Keratinocyte (primary cell): ENCODE measurements around the gene CDYL2. TPM values are rescaled to one million over a fixed set of nuclear protein-coding genes. Genes with fewer than 3 reads are reported as not detected.

ENCODE experiments used
- DNase-seq: peaks from one replicate; pipeline ENCODE4 v3.0.0-alpha.2; 2011; ENCODE audit warnings: low read depth, missing footprints, low spot score
- FAIRE-seq: peaks from 2 replicates; lab custom pipeline; 2011; peaks lifted over from hg19 to GRCh38; lab: Jason Lieb, UNC
- H2AFZ ChIP-seq: 2 replicates; pipeline ENCODE4 v1.6.0; 2012; ENCODE audit warnings: low read length, control low read depth, inconsistent platforms; ENCODE audit not compliant: control insufficient read depth
- H3K27ac ChIP-seq: 2 replicates; pipeline ENCODE4 v1.5.1; 2011; ENCODE audit warnings: low read length; ENCODE audit not compliant: control insufficient read depth, insufficient read depth
- H3K27me3 ChIP-seq: 3 replicates; pipeline ENCODE4 v1.6.0; 2011; ENCODE audit warnings: low read length; ENCODE audit not compliant: control insufficient read depth, insufficient read depth; ENCODE audit errors: extremely low read depth
- H3K36me3 ChIP-seq, 2 experiments: 2 replicates in 1 of 2; 3 replicates in 1 of 2; pipeline ENCODE4 v1.5.1; 2011; ENCODE audit warnings: low read length in 2 of 2, mild to moderate bottlenecking in 1 of 2; ENCODE audit not compliant: control insufficient read depth in 2 of 2, insufficient read depth in 2 of 2; ENCODE audit errors: extremely low read depth in 1 of 2
- H3K4me1 ChIP-seq: 3 replicates; pipeline ENCODE4 v1.5.1; 2011; ENCODE audit warnings: low read length; ENCODE audit not compliant: control insufficient read depth, insufficient read depth; ENCODE audit errors: extremely low read depth
- H3K4me2 ChIP-seq: 3 replicates; pipeline ENCODE4 v1.6.0; 2011; ENCODE audit warnings: low read depth, low read length; ENCODE audit not compliant: control insufficient read depth, insufficient read depth; ENCODE audit errors: extremely low read depth
- H3K4me3 ChIP-seq, 3 experiments: fragments of 200-600 bp in 1 of 3; sonication (generic) in 1 of 3; 2 replicates in 2 of 3; 3 replicates in 1 of 3; pipeline ENCODE4 v1.5.1; 2011 to 2016; ENCODE audit warnings: low read length in 3 of 3, mild to moderate bottlenecking in 3 of 3, control low read depth in 2 of 3, inconsistent platforms in 1 of 3, low read depth in 1 of 3, mixed read lengths in 1 of 3, mixed run types in 1 of 3, moderate library complexity in 1 of 3; ENCODE audit not compliant: control insufficient read depth in 2 of 3, insufficient read depth in 2 of 3; ENCODE audit errors: extremely low read depth in 1 of 3
- H3K79me2 ChIP-seq: 2 replicates; pipeline ENCODE4 v1.6.0; 2012; ENCODE audit warnings: low read length; ENCODE audit not compliant: control insufficient read depth, insufficient read depth
- H3K9ac ChIP-seq: 3 replicates; pipeline ENCODE4 v1.6.0; 2011; ENCODE audit warnings: low read length; ENCODE audit not compliant: control insufficient read depth, insufficient read depth; ENCODE audit errors: extremely low read depth
- H3K9me1 ChIP-seq: 3 replicates; pipeline ENCODE4 v1.6.0; 2011; ENCODE audit warnings: low read length; ENCODE audit not compliant: control insufficient read depth, insufficient read depth; ENCODE audit errors: extremely low read depth
- H3K9me3 ChIP-seq: 2 replicates; pipeline ENCODE4 v1.5.1; 2012; ENCODE audit warnings: low read depth, low read length; ENCODE audit not compliant: control insufficient read depth
- H4K20me1 ChIP-seq: 3 replicates; pipeline ENCODE4 v1.6.0; 2011; ENCODE audit warnings: low read length; ENCODE audit not compliant: control insufficient read depth, insufficient read depth; ENCODE audit errors: extremely low read depth
- CTCF ChIP-seq, 3 experiments: IDR thresholded peaks in 1 of 3; conservative IDR thresholded peaks in 1 of 3; optimal IDR thresholded peaks in 1 of 3; 2 replicates in 2 of 3; 3 replicates in 1 of 3; pipeline versions ENCODE3 to v1.5.1; 2011; ENCODE audit warnings: low read length in 3 of 3, mild to moderate bottlenecking in 3 of 3, moderate library complexity in 2 of 3, control low read depth in 1 of 3, inconsistent platforms in 1 of 3; ENCODE audit not compliant: insufficient read depth in 2 of 3; ENCODE audit errors: extremely low read depth in 1 of 3
- EZH2 ChIP-seq: IDR thresholded peaks from one replicate; pipeline ENCODE4 v1.6.1; 2012; ENCODE audit warnings: inconsistent platforms, mild to moderate bottlenecking, low read length, moderate library complexity
- dilution Hi-C: fragments of 300-500 bp; cut with MboI; formaldehyde crosslinking; loops from one replicate; pipeline ENCODE4 v1.7.0; 2020; ENCODE audit warnings: low sequenced_read_pairs; ENCODE audit not compliant: extremely low pct_ligation_motif_present
- polyA plus RNA-seq, 5 experiments: library from polyadenylated mRNA; depleted of rRNA in 3 of 5; stranded (reverse) in 3 of 5; stranded (forward) in 1 of 5; unstranded in 1 of 5; fragments of >200 nt; gene quantifications; 1 replicate in 1 of 5; 2 replicates in 3 of 5; 3 replicates in 1 of 5; pipeline versions ENCODE4 v1.2.1 to v1.2.3, GENCODE V29; 2011 to 2012; ENCODE audit warnings: missing spikeins in 2 of 5, low read depth in 1 of 5, low replicate concordance in 1 of 5

Gene CDYL2
- polyA plus RNA-seq, 1 donor (not counting 4 experiments of a cell fraction or from before 2014, with no cell fraction given), result 2.0 TPM

- no peak overlapping the region for H3K4me3 ChIP-seq
- H3K79me2 ChIP-seq, result no peaks in the 10 kb centered on the region
- no peak for TF ChIP-seq CTCF (optimal IDR thresholded peaks at IDR 0.05 in 1 of 3, IDR thresholded peaks at IDR 0.05 in 1 of 3, conservative IDR thresholded peaks at IDR 0.05 in 1 of 3; ENCODE audit: extremely low read depth in 1 of 3, insufficient read depth in 2 of 3, low read length in 3 of 3)
- no peak for TF ChIP-seq EZH2
- H3K27ac ChIP-seq, result no peak overlapping the region
- H3K4me2 ChIP-seq, result no peak overlapping the region
- H3K9me3 ChIP-seq, result no peaks in the 10 kb centered on the region
- H3K9ac ChIP-seq, result no peak overlapping the region
- FAIRE-seq (no peak), DNase-seq (no peak)
- no peaks in the 10 kb centered on the region for H3K9me1 ChIP-seq
- no peaks in the 10 kb centered on the region for H4K20me1 ChIP-seq
- dilution Hi-C loops, result no loop called here
- H3K36me3 ChIP-seq, result no peaks in the 10 kb centered on the region
- H3K27me3 ChIP-seq, result no peaks in the 10 kb centered on the region
- no peaks in the 10 kb centered on the region for H3K4me1 ChIP-seq
- no peak overlapping the region for H2AFZ ChIP-seq
Measured at GRCh38 chr16:80683646-80684045, 120.8 kb downstream of the CDYL2 start.

- H3K9me3 ChIP-seq, result no peaks in the 10 kb centered on the region
- TF ChIP-seq CTCF (optimal IDR thresholded peaks at IDR 0.05 in 1 of 3, IDR thresholded peaks at IDR 0.05 in 1 of 3, conservative IDR thresholded peaks at IDR 0.05 in 1 of 3; ENCODE audit: extremely low read depth in 1 of 3, insufficient read depth in 2 of 3, low read length in 3 of 3), result no peak
- no peak for TF ChIP-seq EZH2
- no peaks in the 10 kb centered on the region for H3K79me2 ChIP-seq
- dilution Hi-C loops, result no loop called here
- no peak overlapping the region for H3K27ac ChIP-seq
- H3K9me1 ChIP-seq, result no peaks in the 10 kb centered on the region
- H4K20me1 ChIP-seq, result no peaks in the 10 kb centered on the region
- H3K4me2 ChIP-seq, result no peak overlapping the region
- DNase-seq, result no peak
- no peaks in the 10 kb centered on the region for H3K4me1 ChIP-seq
- no peak overlapping the region for H2AFZ ChIP-seq
- H3K36me3 ChIP-seq, result no peaks in the 10 kb centered on the region
- no peaks in the 10 kb centered on the region for H3K27me3 ChIP-seq
- no peak overlapping the region for H3K4me3 ChIP-seq
- no peak for FAIRE-seq
- H3K9ac ChIP-seq, result no peak overlapping the region
Measured at GRCh38 chr16:80682421-80683070, 121.9 kb downstream of the CDYL2 start.
